IMR-90 (cell line): ENCODE results near the gene ROR2. TPM values are rescaled to one million over a fixed set of nuclear protein-coding genes. Genes with fewer than 3 reads are reported as not detected.
A peak's percentile ranks its signal among the peaks of the same experiment; 100 is the strongest.

Experiments
- ATAC-seq: fragments of 200-7000 bp; cut with Tn5 transposase; 2 replicates; pipeline ENCODE4 v1.9.1; 2020; ENCODE audit warnings: low read depth, mild to moderate bottlenecking, moderate library complexity
- BruUV-seq: library from RNA; stranded (reverse); fragments of 400-500 nt; replicated peaks from 2 replicates; lab custom pipeline; 2021; lab: Mats Ljungman, UMichigan
- CTCF ChIA-PET: fragments of 300-600 bp; formaldehyde crosslinking; extraction: SDS; loops from one replicate; lab custom pipeline; 2021; ENCODE audit warnings: antibody characterized with exemption; lab: Yijun Ruan, JAX
- POLR2A ChIA-PET: fragments of 300-600 bp; sonication (Branson Sonifier 250); formaldehyde crosslinking; loops from one replicate; lab custom pipeline; 2022; ENCODE audit warnings: antibody characterized with exemption; ENCODE audit not compliant: unreplicated experiment; lab: Charles Lee
- DNase-seq: peaks from one replicate; pipeline ENCODE4 v3.0.0; 2013
- H2AFZ ChIP-seq: replicated peaks from 2 replicates; pipeline ENCODE3; 2013; ENCODE audit warnings: low read length, mild to moderate bottlenecking; ENCODE audit not compliant: poor library complexity
- H2AK5ac ChIP-seq: 2 replicates; pipeline ENCODE4 v1.6.1; 2013; ENCODE audit warnings: low read depth, low read length, inconsistent platforms
- H2AK9ac ChIP-seq: replicated peaks from 2 replicates; pipeline ENCODE3; 2013; ENCODE audit warnings: mild to moderate bottlenecking, low read depth, low read length, moderate library complexity; ENCODE audit not compliant: poor library complexity
- H2BK120ac ChIP-seq: 2 replicates; pipeline ENCODE4 v1.6.1; 2013; ENCODE audit warnings: low read depth, low read length, inconsistent platforms
- H2BK15ac ChIP-seq: 3 replicates; pipeline ENCODE4 v1.6.1; 2013; ENCODE audit warnings: low read depth, low read length, inconsistent platforms
- H2BK20ac ChIP-seq: 2 replicates; pipeline ENCODE4 v1.6.1; 2013; ENCODE audit warnings: low read depth, mild to moderate bottlenecking, inconsistent platforms, low read length, moderate library complexity
- H2BK5ac ChIP-seq: 2 replicates; pipeline ENCODE4 v1.6.1; 2013; ENCODE audit warnings: mild to moderate bottlenecking, low read depth, low read length, inconsistent platforms; ENCODE audit not compliant: poor library complexity, severe bottlenecking
- H3K14ac ChIP-seq: replicated peaks from 2 replicates; pipeline ENCODE4 v1.6.1; 2013; ENCODE audit warnings: low read depth, low read length, inconsistent platforms
- H3K18ac ChIP-seq: 2 replicates; pipeline ENCODE4 v1.6.1; 2013; ENCODE audit warnings: low read depth, low read length, control low read depth
- H3K23ac ChIP-seq: 2 replicates; pipeline ENCODE4 v1.6.1; 2013; ENCODE audit warnings: low read depth, low read length, inconsistent platforms
- H3K27ac ChIP-seq: 2 replicates; pipeline ENCODE4 v1.5.1; 2013; ENCODE audit warnings: mild to moderate bottlenecking, control low read depth, low read length; ENCODE audit not compliant: insufficient read depth
- H3K27me3 ChIP-seq: 2 replicates; pipeline ENCODE4 v1.6.1; 2013; ENCODE audit warnings: low read length; ENCODE audit not compliant: control insufficient read depth, insufficient read depth
- H3K36me3 ChIP-seq: 2 replicates; pipeline ENCODE4 v1.6.1; 2013; ENCODE audit warnings: low read length, mixed read lengths; ENCODE audit not compliant: control insufficient read depth, insufficient read depth
- H3K4ac ChIP-seq: 2 replicates; pipeline ENCODE4 v1.6.1; 2013; ENCODE audit warnings: low read depth, low read length, inconsistent platforms
- H3K4me1 ChIP-seq: 2 replicates; pipeline ENCODE4 v1.6.1; 2013; ENCODE audit warnings: low read length, mixed read lengths; ENCODE audit not compliant: control insufficient read depth, insufficient read depth
- H3K4me2 ChIP-seq: 2 replicates; pipeline ENCODE4 v1.6.1; 2013; ENCODE audit warnings: low read depth, mild to moderate bottlenecking, control low read depth, low read length, moderate library complexity
- H3K4me3 ChIP-seq: 2 replicates; pipeline ENCODE4 v1.5.1; 2013; ENCODE audit warnings: low read depth, mild to moderate bottlenecking, control low read depth, low read length, moderate library complexity; ENCODE audit not compliant: insufficient read depth
- H3K56ac ChIP-seq: 2 replicates; pipeline ENCODE4 v1.6.1; 2013; ENCODE audit warnings: low read length, inconsistent platforms; ENCODE audit not compliant: insufficient read depth; ENCODE audit errors: extremely low read depth
- H3K79me1 ChIP-seq, 2 experiments: 2 replicates each; pipeline ENCODE4 v1.6.1; 2013; ENCODE audit warnings: low read length in 2 of 2, inconsistent platforms in 1 of 2, low read depth in 1 of 2
- H3K9ac ChIP-seq: 2 replicates; pipeline ENCODE4 v1.6.1; 2013; ENCODE audit warnings: low read depth, low read length, control low read depth
- H3K9me1 ChIP-seq: 2 replicates; pipeline ENCODE4 v1.6.1; 2013; ENCODE audit warnings: low read length, inconsistent platforms; ENCODE audit not compliant: insufficient read depth
- H3K9me3 ChIP-seq: 2 replicates; pipeline ENCODE4 v1.6.1; 2013; ENCODE audit warnings: low read length; ENCODE audit not compliant: control insufficient read depth, insufficient read depth
- H4K20me1 ChIP-seq: 2 replicates; pipeline ENCODE4 v1.6.1; 2013; ENCODE audit warnings: low read length, inconsistent platforms; ENCODE audit not compliant: insufficient read depth
- H4K5ac ChIP-seq: 2 replicates; pipeline ENCODE4 v1.6.1; 2013; ENCODE audit warnings: mild to moderate bottlenecking, low read depth, low read length, control low read depth
- H4K8ac ChIP-seq, 2 experiments: 2 replicates each; pipeline ENCODE4 v1.6.1; 2013; ENCODE audit warnings: low read depth in 2 of 2, low read length in 2 of 2, control low read depth in 1 of 2, inconsistent platforms in 1 of 2
- H4K91ac ChIP-seq: 2 replicates; pipeline ENCODE4 v1.6.1; 2013; ENCODE audit warnings: low read depth, low read length, inconsistent platforms; ENCODE audit not compliant: insufficient read depth
- BHLHE40 ChIP-seq: fragments of 150-350 bp; IDR thresholded peaks from 2 replicates; pipeline ENCODE4 v1.6.1; 2016; ENCODE audit warnings: mild to moderate bottlenecking, low read depth, low read length
- MAFK ChIP-seq: IDR thresholded peaks from 2 replicates; pipeline ENCODE4 v1.6.1; 2012; ENCODE audit warnings: low read depth, low read length, improper control_type of control experiment
- NFE2L2 ChIP-seq: fragments of 150-350 bp; IDR thresholded peaks from 2 replicates; pipeline ENCODE4 v1.6.1; 2016; ENCODE audit warnings: low read depth, mild to moderate bottlenecking, low read length
- RAD21 ChIP-seq: IDR thresholded peaks from 2 replicates; pipeline ENCODE4 v1.6.1; 2012; ENCODE audit warnings: low read length, improper control_type of control experiment
- RCOR1 ChIP-seq: IDR thresholded peaks from 2 replicates; pipeline ENCODE4 v1.6.1; 2012; ENCODE audit warnings: mild to moderate bottlenecking, low read length, improper control_type of control experiment; ENCODE audit not compliant: insufficient replicate concordance
- WGBS, 2 experiments: methylation state at CpG; one replicate each; pipeline versions ENCODE4 v1.1.5 to v1.1.7; 2013; ENCODE audit warnings: missing lambda C conversion rate in 2 of 2; ENCODE audit not compliant: insufficient read length in 1 of 2; ENCODE audit errors: extremely low coverage in 2 of 2; 5-methylcytosine and 5-hydroxymethylcytosine counted together
- dilution Hi-C: fragments of 300-500 bp; cut with HindIII; formaldehyde crosslinking; loops from one replicate; pipeline ENCODE4 v1.14.3; 2018; ENCODE audit warnings: low sequenced_read_pairs; ENCODE audit not compliant: unreplicated experiment
- in situ Hi-C: fragments of 300-500 bp; cut with MboI; formaldehyde crosslinking; loops from 3 replicates; pipeline ENCODE4 v1.14.3; 2019; ENCODE audit warnings: low sequenced_read_pairs, inconsistent platforms, mixed read lengths
- intact Hi-C: fragments of 100-400 bp; cut with micrococcal nuclease; formaldehyde crosslinking; loops from 2 replicates; pipeline ENCODE4 v1.10.0; 2022
- polyA plus RNA-seq, 3 experiments: library from polyadenylated mRNA; depleted of rRNA; stranded (reverse); fragments of >200 nt; gene quantifications; 2 replicates each; pipeline ENCODE4 v1.2.3, GENCODE V29; 2012; ENCODE audit warnings: low replicate concordance in 1 of 3
- total RNA-seq: library from RNA; depleted of rRNA; stranded (reverse); fragments of >200 nt; gene quantifications from 2 replicates; pipeline ENCODE4 v1.2.3, GENCODE V29; 2012
- TF ChIP-seq, protein P1 (sequence below): fragments of 150-350 bp; IDR thresholded peaks from 2 replicates; pipeline ENCODE4 v1.6.1; 2017; ENCODE audit warnings: mild to moderate bottlenecking, antibody characterized with exemption, low read length, low read depth

Gene ROR2
- total and polyA plus RNA-seq, 2 of the 4 experiments (the other 2 are of a cell fraction), result 2.3 to 4.8 TPM

DNA sequence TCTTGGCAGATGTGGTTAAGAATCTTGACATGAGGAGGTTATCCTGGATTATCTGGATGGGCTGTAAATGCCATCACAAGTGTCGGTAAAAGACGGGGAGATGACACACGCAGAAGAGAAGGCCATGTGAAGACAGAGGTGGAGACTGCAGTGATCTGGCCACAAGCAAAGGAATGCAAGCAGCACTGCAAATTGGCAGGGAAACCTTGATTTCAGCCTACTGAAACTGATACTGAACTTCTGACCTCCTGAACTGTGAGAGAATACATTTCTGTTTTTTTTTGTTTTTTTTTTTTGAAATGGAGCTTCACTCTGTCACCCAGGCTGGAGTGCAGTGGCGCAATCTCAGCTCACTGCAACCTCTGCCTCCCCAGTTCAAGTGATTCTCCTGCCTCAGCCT lies 433.9 kb downstream of the ROR2 start:
- no peaks in the 10 kb centered on the region for H3K36me3 ChIP-seq

More for the DNA sequence above, 433.9 kb downstream of the ROR2 start:
- no peak for ATAC-seq
- CTCF ChIA-PET, result no interaction called here
- no peak overlapping the region for H3K4me3 ChIP-seq
- no peak overlapping the region for H3K9ac ChIP-seq
- H2BK120ac ChIP-seq, result no peak overlapping the region
- dilution Hi-C loops, result loop anchor here (25.0 kb wide), 1 partner anchor 146 kb away; no protein-coding TSS in a partner anchor
- intact Hi-C loops, result no loop called here
- H3K23ac ChIP-seq, result no peak overlapping the region
- H2BK15ac ChIP-seq, result peak overlapping the region; percentile 30; the same call in 1 of the 3 replicates
- no peak overlapping the region for H3K14ac ChIP-seq
- H3K79me1 ChIP-seq, result no peaks in the 10 kb centered on the region
- H4K8ac ChIP-seq, result peak overlapping the region in 1 of 2 experiments; percentile 19; a peak in 2 of 4 replicates
- 100% methylated on average over 2 of the region's 4 CpGs; no CpG with 5 or more reads in 1 of the 2 experiments for WGBS, 2 experiments
- TF ChIP-seq MAFK, result no peak
- TF ChIP-seq BHLHE40, result no peak
- TF ChIP-seq RCOR1, result no peak
- TF ChIP-seq, protein P1, sequence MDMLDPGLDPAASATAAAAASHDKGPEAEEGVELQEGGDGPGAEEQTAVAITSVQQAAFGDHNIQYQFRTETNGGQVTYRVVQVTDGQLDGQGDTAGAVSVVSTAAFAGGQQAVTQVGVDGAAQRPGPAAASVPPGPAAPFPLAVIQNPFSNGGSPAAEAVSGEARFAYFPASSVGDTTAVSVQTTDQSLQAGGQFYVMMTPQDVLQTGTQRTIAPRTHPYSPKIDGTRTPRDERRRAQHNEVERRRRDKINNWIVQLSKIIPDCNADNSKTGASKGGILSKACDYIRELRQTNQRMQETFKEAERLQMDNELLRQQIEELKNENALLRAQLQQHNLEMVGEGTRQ, result no peak
- TF ChIP-seq RAD21, result no peak
- no peak for TF ChIP-seq NFE2L2
- no peaks in the 10 kb centered on the region for H3K4me1 ChIP-seq
- no peak overlapping the region for H4K5ac ChIP-seq
- H2BK20ac ChIP-seq, result 0 out of 2 replicates have a peak overlapping the region, but pooled peaks have one; percentile 41
- no peak overlapping the region for H2AFZ ChIP-seq
- H3K27me3 ChIP-seq, result no peaks in the 10 kb centered on the region
- 0 out of 2 replicates have a peak overlapping the region, but pooled peaks have one; percentile 18 for H4K91ac ChIP-seq
- no peak overlapping the region for H3K4me2 ChIP-seq
- peak overlapping the region; percentile 73 for H2BK5ac ChIP-seq
- no peak overlapping the region for H3K4ac ChIP-seq
- H3K9me1 ChIP-seq, result no peaks in the 10 kb centered on the region
- no peak overlapping the region for H2AK9ac ChIP-seq
- 0 out of 2 replicates have a peak overlapping the region, but pooled peaks have one; percentile 71 for H2AK5ac ChIP-seq
- H3K27ac ChIP-seq, result no peak overlapping the region
- peaks cover 2% of the 10 kb centered on the region; the same call in 1 of the 2 replicates for H3K9me3 ChIP-seq
- DNase-seq, result no peak
- no peaks in the 10 kb centered on the region for H4K20me1 ChIP-seq
- POLR2A ChIA-PET, result interaction anchor here (0.8 kb wide), 1 partner anchor 21 kb away, joined by 3 read pairs; no protein-coding TSS in a partner anchor
- peak overlapping the region; percentile 67; the same call in 1 of the 2 replicates for H3K18ac ChIP-seq
- H3K56ac ChIP-seq, result no peak overlapping the region
- no TSS peak for BruUV-seq
- in situ Hi-C loops, result no loop called here
